Neural progenitor cell (in vitro differentiated cells): ENCODE measurements around the gene PRMT7.

Experiments
- CTCF ChIP-seq: fragments of 200-600 bp; sonication (generic); IDR thresholded peaks from 2 replicates; pipeline ENCODE4 v1.5.1; 2017; ENCODE audit warnings: antibody characterized with exemption, mild to moderate bottlenecking
- EZH2 ChIP-seq: fragments of 200-600 bp; sonication (generic); IDR thresholded peaks from 2 replicates; pipeline ENCODE4 v1.6.1; 2017; ENCODE audit warnings: antibody characterized with exemption, mild to moderate bottlenecking, moderate library complexity
- EZH2phosphoT487 ChIP-seq: fragments of 200-600 bp; sonication (generic); IDR thresholded peaks from 2 replicates; pipeline ENCODE4 v1.6.1; 2017; ENCODE audit warnings: antibody characterized with exemption

DNA sequence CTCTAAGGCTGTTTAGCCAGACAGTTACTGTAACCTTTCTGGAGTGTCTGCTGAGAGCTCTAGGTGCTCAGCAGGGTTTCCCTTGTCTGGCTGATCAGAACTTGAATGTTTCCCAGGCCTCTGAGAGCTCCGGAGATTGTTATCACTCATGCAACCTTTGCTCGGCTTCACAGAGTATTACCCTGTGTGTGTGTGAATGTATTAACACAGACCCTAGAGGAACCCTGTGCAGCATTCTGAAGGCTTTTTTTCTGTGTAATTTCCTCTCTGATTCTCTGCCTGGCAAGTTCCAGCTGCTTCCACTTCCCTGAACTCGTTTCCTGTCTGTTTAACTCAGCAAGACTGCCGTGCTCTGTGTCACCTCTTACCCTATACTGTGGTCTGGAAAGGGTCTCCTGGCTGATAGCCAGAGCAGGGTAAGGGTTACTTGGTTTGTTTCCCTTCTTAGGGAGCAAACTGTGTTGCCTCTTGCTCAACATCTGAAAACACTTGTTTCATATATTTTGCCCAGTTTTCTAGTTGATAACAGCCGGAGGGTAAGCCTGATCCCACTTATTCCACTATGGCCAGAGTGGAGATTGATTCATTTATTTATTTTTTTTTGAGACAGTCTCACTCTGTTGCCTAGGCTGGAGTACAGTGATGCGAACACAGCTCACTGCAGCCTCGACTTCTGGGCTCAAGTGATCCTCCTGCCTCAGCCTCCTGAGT is 21.7 kb downstream of the PRMT7 start:
- TF ChIP-seq EZH2phosphoT487 (no peak), CTCF (no peak), EZH2 (no peak)
